HG02571 (cell line): Measurements from ENCODE around the gene ACTL8.
"Not testable (repeated sequence)": the region's sequence is repeated elsewhere in the genome, so short reads cannot be mapped to it uniquely, and the experiment has no call there.

Experiments used
- ATAC-seq: cut with Tn5 transposase; IDR thresholded peaks from one replicate; pipeline ENCODE4 v1.9.1; 2021; ENCODE audit warnings: mild to moderate bottlenecking, moderate library complexity; ENCODE audit not compliant: unreplicated experiment

ACTL8 gene

DNA sequence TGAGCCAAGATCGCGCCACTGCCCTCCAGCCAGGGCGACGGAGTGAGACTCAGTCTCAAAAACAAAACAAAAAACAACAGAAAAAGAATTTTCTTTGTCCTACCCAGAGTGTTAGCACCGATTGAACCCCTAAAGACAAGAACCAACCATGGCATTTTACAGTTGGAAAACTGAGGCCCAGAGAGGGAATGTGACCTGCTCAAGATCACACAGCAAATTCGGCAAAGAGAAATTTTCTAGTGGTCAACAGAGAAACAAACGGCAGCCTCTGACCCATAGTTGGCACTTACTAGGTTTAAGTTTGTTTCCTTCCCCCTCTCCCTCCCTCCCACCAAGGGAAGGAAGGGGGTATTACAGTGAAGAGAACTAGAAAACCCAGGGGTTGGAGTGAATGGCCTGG is 20.5 kb upstream of the ACTL8 start:
- ATAC-seq: no peak

DNA sequence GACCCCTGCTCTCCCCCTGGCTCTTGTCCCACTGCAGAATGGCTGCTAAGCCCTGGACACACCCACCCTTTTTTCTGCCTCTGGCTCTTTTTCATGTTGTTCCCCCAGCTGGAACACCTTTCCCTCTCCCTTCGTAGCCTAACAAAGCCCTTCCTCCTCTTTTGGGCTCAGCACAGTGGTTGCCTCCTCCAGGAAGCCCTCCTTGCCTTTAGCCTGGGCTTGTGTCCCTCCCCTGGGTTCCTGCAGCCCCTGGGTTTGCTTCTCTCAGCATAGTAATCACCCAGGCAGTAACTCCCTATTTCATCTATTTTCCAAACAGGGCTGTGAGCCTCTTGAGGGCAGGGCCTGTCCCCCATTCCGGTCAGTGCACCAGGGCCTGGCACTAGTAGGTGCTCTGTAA is 19.8 kb upstream of the ACTL8 start:
- no peak for ATAC-seq

DNA sequence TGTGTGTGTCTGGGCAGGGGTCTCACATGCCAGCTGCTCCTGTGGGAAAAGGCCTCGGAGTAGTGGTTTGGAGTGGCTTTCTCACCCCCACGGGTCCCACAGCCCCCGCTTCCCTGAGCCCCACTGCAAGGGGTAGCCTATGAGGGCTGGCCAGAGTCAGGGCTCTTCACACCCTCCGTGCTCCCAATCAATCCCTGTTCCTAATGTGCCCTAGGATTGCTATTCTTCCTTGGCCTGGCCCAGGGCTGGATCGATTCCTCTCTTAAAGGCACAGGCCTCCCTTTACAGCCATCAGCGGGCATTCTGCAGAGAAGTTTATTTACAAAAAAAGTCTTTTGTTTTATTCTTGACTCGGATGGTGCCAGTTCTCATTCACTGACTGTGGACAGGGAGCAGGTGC is 19.3 kb upstream of the ACTL8 start:
- no peak for ATAC-seq

DNA sequence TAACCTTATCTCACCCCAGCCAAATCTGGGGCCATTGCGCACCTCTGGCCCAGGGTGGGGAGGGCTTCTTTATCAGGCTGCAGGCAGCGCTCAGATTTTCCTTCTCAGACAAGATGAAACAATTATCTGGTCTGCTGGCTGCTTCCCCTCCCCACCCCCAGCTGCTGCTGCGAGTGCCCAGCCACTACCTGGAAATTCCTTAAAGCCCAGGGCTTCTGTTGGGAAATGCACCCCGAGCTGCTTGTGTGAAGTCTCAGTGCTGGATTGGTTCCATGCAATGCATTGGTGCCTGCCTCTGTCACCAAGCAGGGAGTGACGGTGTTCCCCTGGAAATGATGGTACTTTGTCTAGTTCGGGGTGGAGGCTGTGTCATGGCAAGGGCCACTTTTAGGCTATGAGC is 18.5 kb upstream of the ACTL8 start:
- no peak for ATAC-seq

DNA sequence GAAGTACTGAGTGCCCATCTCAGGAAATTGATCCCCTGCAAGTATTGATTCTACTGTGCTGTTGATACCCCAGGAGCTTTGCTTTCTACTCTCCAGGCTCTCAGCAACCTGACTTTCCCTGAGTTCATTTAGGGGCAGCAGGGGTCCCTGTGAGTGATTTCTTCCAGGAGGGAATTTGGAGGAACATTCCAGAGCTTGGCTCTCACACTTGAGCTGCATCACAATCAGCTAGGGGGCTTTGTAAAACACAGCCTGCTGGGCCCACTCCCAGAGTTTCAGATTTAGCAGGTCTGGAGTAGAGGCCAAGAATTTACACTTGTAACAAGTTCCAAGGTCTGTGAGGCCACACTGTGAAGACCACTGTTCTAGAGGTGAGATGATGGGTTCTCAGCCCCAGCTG is 16.1 kb upstream of the ACTL8 start:
- no peak for ATAC-seq

DNA sequence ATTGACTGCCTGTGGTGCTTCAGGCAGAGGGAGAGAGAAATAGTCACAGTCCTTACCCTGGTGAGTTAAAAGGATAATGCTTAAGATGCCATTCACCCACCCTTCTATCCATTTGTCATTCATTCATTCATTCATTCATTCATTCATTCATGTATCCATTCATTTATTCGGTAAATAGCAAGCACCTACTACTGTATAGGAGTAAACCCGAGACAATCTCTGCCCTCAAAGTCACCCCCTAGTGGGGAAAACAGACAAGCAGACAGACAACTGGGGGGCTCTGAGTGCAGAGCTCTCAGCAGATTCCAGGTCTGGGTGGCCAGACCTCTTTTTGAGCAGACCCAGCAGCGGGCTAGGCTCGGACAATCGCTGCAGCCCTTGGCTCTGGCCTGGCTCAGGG is 14.1 kb upstream of the ACTL8 start:
- ATAC-seq: no peak

DNA sequence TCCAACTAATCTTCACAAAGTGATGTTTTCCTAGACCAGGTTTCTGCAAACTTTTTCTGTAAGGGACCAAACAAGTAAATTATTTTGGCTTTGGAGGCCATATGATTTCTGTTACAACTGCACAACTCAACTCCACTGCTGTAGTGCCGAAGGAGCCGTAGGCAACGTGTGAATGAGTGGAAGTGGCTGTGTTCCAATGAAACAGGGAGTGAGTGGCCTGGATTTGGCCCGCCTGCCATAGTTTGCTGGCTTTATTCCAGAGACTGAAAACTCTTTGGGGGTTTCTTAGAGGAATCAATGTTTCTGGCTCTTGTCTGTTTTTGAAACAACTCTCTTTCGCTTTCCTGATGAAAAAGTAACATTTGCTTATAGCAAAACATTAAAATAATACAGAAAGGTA is 12.6 kb upstream of the ACTL8 start:
- ATAC-seq: no peak

DNA sequence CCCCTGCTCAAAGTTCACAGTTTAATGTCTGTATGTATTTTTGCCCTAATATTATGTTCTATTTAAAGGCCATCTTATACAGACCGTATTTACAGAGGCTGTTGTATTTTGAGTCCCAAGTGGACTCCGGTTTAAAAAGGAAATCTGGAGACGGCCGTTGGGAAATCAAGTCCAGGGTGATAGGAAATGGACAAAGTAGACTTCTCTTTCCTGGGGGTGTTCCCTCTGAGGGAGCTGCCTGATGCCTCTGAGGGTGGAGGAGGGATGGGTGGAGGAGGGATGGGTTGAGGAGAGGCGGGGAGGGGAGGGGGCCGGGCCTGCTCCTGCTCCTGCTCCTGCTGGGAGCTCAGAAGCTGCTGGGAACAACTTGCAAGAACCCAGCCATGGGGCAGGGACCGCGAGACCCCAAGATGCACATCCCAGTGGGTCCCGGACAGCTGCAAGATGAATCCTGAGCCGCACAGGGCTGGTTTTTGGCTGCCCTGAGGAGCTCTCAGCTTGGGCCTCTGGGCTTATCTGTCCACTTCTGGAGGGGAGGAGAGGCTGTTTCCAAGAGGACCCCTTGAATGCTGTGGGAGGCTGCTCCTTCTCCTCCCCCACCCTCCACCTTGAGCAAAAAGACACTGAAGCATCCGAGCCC is 12.0 kb upstream of the ACTL8 start:
- no peak for ATAC-seq

DNA sequence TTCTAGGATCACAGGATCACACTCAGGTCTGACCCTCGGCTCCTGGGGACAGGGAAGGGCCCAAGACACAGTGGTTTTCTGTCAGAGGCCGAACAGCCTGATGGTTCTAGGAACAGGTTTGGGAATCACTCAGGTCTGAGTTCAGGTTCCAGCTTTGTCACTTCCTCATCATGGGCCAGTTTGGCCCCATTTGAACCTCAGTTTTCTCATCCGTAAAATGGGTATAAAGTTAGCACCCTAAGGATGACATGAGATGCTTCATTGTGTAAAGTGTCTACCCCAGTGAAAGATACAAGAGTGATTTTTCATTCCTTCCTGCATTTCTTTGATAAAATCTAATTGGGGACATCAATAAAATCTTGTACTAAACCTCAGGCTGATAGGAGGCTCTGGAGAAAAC is 11.2 kb upstream of the ACTL8 start:
- ATAC-seq: no peak

DNA sequence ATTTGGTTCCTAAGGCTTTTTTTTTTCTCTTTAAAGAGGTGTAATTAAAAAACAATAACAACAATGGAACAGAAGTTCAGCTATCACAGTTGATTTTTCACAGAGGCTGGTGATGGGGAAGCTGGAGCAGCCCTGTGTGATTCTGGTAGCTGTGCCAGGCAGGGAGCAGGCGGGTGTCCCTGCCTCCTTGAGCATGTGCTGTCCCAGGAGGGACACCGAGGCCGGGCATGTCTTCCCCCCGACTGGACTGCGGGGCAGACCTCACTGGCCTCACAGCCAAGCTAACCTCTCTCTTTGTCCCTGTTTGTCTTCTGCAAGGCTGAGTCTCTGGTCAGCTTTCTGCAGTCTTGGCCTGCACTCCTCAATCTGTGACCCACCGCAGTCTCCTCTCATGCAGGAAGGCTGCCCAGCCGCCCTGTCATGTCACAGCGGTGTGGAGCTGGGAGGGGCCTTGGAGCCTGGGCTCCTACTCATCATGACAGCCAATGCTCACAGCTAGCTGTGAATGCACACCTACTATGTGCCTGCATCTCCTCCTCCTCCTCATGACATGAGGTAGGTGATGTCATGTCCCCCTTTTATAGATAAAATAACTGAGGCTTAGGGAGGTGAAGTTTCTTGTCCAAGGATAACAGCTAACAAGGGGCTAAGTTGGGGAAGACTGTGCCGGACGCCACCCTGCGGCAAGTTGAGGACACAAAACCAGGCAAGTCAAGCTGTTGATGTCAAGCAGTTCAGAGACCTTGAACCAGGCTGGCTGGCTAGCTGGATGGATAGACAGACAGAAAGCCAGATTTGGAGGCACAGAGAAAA is 10.3 kb upstream of the ACTL8 start:
- no peak for ATAC-seq

DNA sequence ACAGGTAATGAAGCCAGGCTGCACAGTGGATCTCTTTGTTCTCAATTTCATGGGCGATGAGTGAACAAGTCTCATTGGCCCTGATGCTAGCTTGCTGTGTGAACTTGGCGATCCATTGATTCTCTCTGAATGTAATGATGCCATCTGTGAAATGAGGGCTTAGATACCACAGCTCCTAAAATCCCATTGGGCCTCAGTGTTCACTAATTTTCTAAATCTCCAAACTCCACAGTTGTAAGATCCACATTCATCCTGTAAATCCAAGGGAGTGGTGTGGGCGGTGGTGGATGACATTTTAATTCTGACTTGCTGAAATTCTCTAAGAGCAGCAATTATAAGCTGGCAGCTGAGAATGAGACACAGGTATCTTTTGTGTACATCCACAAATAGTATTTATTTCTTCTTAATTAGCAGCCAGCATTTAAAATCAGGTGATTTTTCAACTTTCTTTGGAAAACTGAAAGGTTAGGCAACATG is 9.6 kb upstream of the ACTL8 start:
- no peak for ATAC-seq

DNA sequence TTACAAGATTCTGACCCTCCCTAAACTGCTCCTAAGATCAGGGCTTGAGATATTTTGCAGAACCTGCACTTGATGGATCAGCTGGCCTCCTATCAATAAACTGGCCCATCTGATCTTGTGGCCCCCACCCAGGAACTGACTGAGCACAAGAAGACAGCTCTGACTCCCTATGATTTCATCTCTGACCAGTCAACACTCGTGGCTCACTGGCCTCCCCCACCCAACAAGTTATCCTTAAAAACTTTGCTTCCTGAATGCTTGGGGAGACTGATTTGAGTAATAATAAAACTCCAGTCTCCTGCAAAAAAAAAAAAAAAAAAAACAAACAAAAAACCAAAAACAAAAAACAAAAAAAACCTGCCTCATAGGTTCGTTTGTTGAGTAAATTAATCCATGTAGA is 8.9 kb upstream of the ACTL8 start:
- ATAC-seq: not testable (repeated sequence)

DNA sequence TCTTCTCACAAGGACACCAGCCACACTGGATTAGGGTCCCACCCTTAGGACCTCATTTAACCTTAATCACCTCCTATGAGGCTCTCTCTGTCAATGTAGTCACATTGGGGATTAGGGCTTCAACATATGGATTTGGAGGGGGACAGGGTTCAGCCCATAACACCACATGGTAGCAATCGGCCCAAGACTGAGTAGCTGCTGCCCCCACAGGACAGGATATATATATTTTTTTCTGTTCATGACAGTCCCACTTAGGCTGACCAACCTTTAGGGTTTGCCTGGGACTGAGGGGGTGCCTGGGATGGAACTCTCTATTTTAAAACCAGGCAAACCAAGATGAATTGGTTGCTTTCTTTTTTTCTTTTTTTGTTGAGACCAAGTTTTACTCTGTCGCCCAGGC is 8.2 kb upstream of the ACTL8 start:
- ATAC-seq: no peak

DNA sequence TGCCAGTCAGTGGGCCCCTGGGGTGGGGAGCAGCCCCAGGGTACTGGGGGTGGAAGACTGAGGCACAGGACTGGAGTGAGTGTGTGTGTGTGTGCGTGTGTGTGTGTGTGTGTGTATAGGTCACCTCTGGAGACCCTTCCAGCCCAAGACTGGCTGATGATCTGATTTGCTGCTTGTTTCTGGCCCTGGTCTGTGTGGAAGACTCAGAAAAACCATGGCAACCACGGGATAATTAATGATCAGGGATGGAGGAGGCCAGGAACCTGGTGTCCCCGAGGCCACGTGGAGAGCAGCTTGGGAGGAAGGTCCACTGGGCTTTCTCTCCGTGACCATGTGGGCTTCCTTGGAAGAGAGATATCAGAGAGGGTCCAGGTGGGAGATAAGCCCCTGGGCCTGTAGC is 4.8 kb upstream of the ACTL8 start:
- no peak for ATAC-seq

DNA sequence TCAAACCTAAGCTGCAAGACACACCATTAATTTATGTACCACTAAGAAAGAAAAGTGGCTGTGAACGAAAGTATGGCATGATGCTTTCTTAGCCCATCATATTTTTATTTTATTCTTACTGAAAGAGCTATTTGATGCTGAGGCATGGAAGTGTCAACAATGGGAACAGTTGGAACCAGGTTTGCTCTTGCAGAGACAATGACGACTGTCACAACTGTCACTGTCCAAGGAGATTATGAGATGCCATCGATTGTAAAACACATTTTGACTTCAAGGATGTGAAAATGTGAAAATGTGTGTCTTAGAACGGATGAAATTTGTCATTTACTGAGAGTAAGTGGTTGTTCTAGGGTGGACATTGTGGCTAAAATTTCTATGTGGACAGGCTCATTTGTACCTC is 2.8 kb upstream of the ACTL8 start:
- no peak for ATAC-seq

DNA sequence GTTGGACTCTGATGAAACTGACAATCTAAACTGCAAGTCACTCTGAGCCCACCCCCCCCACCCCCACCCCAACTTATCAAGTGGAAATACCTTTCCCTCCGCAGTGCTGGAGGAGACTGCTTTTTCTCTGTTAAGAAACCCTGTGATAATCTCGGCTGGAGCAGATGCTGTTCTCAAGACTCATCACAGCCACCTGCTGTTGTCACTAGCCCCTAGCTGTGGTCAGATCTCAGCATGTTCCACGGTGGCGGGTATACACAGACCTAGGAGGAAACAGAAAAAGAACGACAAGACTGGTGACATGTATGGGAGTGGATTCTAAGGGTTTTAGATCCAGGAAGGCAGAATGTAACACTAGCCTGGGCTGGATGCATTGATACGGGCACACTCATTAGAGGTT is 2.3 kb downstream of the ACTL8 start:
- no peak for ATAC-seq

DNA sequence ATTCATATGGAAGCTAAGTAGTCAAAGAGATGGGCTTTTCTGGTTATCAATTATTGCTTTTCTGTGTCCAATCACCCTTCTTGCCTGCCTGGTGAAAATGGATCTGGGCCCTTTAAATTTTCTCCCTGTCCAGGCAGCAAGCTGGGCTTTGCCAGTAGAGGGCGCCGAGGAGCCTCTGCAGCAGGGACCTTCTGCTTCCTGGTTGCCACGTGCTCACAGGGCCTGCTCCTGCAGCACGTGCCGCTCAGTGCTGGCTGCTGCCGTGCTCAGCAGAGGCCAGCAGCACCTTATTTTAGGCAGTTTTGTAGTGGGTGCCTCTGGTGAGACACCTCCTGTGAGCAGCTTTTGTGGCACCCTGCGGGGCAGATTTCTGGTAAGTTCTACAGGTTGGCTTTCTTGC is 4.0 kb downstream of the ACTL8 start:
- ATAC-seq: no peak

DNA sequence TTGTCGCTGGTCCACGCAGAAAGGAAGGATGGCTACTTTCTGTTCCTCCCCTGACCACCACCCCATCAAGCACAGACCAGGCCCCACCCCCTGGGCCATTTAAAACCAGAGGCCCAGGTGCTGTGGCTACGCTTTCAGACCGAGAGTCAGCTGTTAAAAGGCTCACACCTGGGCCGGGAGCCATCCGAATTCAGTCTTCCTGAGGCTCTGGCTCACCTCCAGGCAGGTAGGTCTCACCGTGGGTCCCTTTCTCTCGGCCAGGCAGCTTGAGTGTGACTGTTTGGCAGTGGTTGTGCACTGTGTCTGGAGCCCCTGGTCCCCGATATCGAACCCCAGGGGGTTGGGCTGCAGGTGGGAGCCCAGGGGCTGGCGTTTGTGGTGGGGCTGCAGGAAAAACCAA is 7.2 kb downstream of the ACTL8 start:
- ATAC-seq: no peak

DNA sequence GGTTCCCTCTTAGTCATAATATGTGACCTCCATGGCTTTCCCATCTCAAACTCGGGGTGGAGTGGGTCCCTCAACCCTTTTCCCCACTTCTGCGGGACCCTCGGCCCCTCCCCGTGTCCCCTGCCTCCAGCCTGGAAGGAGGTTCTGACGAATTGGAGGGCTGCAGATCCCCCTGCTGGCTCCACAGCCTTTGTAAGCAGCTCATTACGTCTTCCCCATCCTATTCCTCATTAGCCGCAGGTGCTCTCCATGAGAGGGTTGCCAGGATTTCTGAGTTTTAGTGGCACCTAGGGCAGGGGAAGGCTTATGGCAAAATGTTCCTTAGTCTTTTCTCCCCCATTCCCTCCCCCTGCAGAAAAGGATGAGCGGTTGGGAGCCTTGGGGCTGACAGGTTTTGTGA is 8.3 kb downstream of the ACTL8 start:
- ATAC-seq: no peak

DNA sequence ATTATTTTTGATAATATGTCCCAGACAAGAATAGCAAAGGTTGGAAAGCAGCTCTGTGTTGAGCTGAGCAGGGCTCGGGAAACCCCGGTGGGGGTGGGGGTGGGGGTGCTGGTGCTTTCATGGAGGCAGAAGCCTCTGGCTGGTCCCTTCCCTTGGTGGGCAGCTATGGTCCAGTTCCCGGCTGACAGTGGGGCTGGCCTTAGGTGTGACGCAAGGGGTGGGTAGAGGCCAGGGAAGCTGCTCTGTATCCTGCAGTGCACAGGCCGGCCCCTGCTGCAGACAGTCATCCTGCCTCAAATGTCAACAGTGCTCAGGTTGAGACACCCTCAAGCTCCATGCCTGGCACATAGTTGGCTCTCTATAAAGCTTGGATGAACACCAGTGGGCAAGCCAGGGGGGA is 8.9 kb downstream of the ACTL8 start:
- no peak for ATAC-seq

DNA sequence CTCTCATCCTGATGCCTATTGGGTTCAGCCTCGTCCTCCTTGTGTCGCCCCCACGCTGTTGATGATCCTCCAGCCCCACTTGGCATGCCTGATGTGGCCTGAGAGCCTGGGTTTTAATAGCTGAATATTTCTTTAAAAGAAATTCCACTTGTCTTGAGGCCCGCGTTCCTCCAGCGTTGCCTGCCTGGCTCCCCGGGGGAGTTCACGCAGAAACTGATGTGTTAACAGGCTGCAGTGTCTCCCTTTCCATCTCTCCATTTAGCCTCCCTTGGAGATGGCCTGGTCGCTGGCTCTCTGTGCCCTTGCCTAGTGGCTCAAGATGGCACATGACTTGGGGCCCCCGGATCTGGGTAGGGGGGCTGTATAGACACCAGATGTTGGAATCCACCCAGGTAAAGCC is 9.5 kb downstream of the ACTL8 start:
- no peak for ATAC-seq
